Subcutaneous abdominal adipose tissue (tissue), 5 donors: ENCODE results near the gene CASP7.

Experiments used
- H3K27ac ChIP-seq: one replicate; pipeline ENCODE4 v1.7.0; 2013; ENCODE audit warnings: low read depth, mild to moderate bottlenecking, inconsistent platforms, low read length, moderate library complexity
- H3K27me3 ChIP-seq, 5 donors: one replicate each; pipeline ENCODE4 v1.7.0; 2013; ENCODE audit warnings: low read length in 5 of 5, inconsistent platforms in 1 of 5; ENCODE audit not compliant: control insufficient read depth in 5 of 5, insufficient read depth in 4 of 5
- H3K36me3 ChIP-seq, 5 donors: one replicate each; pipeline ENCODE4 v1.7.0; 2013; ENCODE audit warnings: low read length in 5 of 5; ENCODE audit not compliant: control insufficient read depth in 5 of 5, insufficient read depth in 5 of 5
- H3K4me1 ChIP-seq, 5 donors: one replicate each; pipeline ENCODE4 v1.7.0; 2013; ENCODE audit warnings: low read length in 5 of 5, mild to moderate bottlenecking in 3 of 5, moderate library complexity in 1 of 5; ENCODE audit not compliant: control insufficient read depth in 5 of 5, insufficient read depth in 5 of 5
- H3K4me3 ChIP-seq, 5 donors: one replicate each; pipeline ENCODE4 v1.7.0; 2013; ENCODE audit warnings: low read length in 5 of 5, low read depth in 1 of 5
- H3K9ac ChIP-seq, 5 donors: one replicate each; pipeline ENCODE4 v1.7.0; 2013; ENCODE audit warnings: low read length in 5 of 5, mild to moderate bottlenecking in 4 of 5, moderate library complexity in 3 of 5
- H3K9me3 ChIP-seq, 5 donors: one replicate each; pipeline ENCODE4 v1.7.0; 2013; ENCODE audit warnings: low read length in 5 of 5; ENCODE audit not compliant: control insufficient read depth in 5 of 5
- donor health status: healthy.
- donor health status: healthy.
- donor health status: healthy.
- donor health status: healthy.
- donor health status: healthy.

Gene CASP7

GRCh38 chr10:113690749-113691148 is 11.0 kb downstream of the CASP7 start:
- Histone ChIP-seq H3K27me3 (no peaks in the 10 kb centered on the region), H3K36me3 (peaks cover 11 to 31% (median 17%) of the 10 kb centered on the region in 5 donors), H3K4me1 (no peaks in the 10 kb centered on the region), H3K27ac (no peak overlapping the region), H3K9me3 (peaks cover 15 to 39% (median 30%) of the 10 kb centered on the region in 5 donors), H3K4me3 (no peak overlapping the region), H3K9ac (no peak overlapping the region)

- H3K9me3 ChIP-seq: peaks cover 14 to 36% (median 27%) of the 10 kb centered on the region in 5 donors
- no peak overlapping the region for H3K4me3 ChIP-seq
- no peaks in the 10 kb centered on the region for H3K4me1 ChIP-seq
- H3K36me3 ChIP-seq: peaks cover 11 to 31% (median 17%) of the 10 kb centered on the region in 5 donors
- H3K9ac ChIP-seq: no peak overlapping the region
- H3K27me3 ChIP-seq: no peaks in the 10 kb centered on the region
- no peak overlapping the region for H3K27ac ChIP-seq
Measured at GRCh38 chr10:113691381-113691780, 11.7 kb downstream of the CASP7 start.

- H3K27ac ChIP-seq: no peak overlapping the region
- H3K9ac ChIP-seq: no peak overlapping the region
- no peaks in the 10 kb centered on the region for H3K27me3 ChIP-seq
- peaks cover 11 to 32% (median 18%) of the 10 kb centered on the region in 5 donors for H3K36me3 ChIP-seq
- H3K4me1 ChIP-seq: no peaks in the 10 kb centered on the region
- H3K4me3 ChIP-seq: no peak overlapping the region
- H3K9me3 ChIP-seq: peaks cover 9 to 30% (median 21%) of the 10 kb centered on the region in 5 donors
Measured at GRCh38 chr10:113692271-113692670, 12.6 kb downstream of the CASP7 start.

GRCh38 chr10:113693348-113693747 is 13.6 kb downstream of the CASP7 start:
- Histone ChIP-seq H3K9ac (no peak overlapping the region), H3K27me3 (no peaks in the 10 kb centered on the region), H3K36me3 (peaks cover 12 to 43% (median 28%) of the 10 kb centered on the region in 5 donors), H3K4me3 (peak overlapping the region in 1 of 5 donors; percentile 12), H3K4me1 (no peaks in the 10 kb centered on the region), H3K9me3 (peaks cover 9 to 27% (median 18%) of the 10 kb centered on the region in 5 donors), H3K27ac (no peak overlapping the region)

- Histone ChIP-seq H3K9me3 (peaks cover 6 to 27% (median 18%) of the 10 kb centered on the region in 5 donors), H3K27ac (no peak overlapping the region), H3K36me3 (peaks cover 18 to 56% (median 44%) of the 10 kb centered on the region in 5 donors), H3K4me1 (no peaks in the 10 kb centered on the region), H3K27me3 (no peaks in the 10 kb centered on the region), H3K4me3 (no peak overlapping the region), H3K9ac (no peak overlapping the region)
Measured at GRCh38 chr10:113695691-113696090, 16.0 kb downstream of the CASP7 start.

- no peak overlapping the region for H3K9ac ChIP-seq
- H3K9me3 ChIP-seq: peaks cover 5 to 19% (median 11%) of the 10 kb centered on the region in 5 donors
- H3K36me3 ChIP-seq: peaks cover 19 to 51% (median 42%) of the 10 kb centered on the region in 5 donors
- H3K4me1 ChIP-seq: no peaks in the 10 kb centered on the region
- H3K27me3 ChIP-seq: no peaks in the 10 kb centered on the region
- H3K4me3 ChIP-seq: no peak overlapping the region
- no peak overlapping the region for H3K27ac ChIP-seq
Measured at GRCh38 chr10:113697595-113697994, 17.9 kb downstream of the CASP7 start.

GRCh38 chr10:113704637-113705343 is 25.1 kb downstream of the CASP7 start:
- Histone ChIP-seq H3K9me3 (no peaks in the 10 kb centered on the region), H3K36me3 (peaks cover 5 to 31% (median 16%) of the 10 kb centered on the region in 5 donors), H3K27ac (no peak overlapping the region), H3K4me3 (no peak overlapping the region), H3K27me3 (no peaks in the 10 kb centered on the region), H3K9ac (no peak overlapping the region), H3K4me1 (peaks cover 2 to 28% (median 12%) of the 10 kb centered on the region in 5 donors)

GRCh38 chr10:113705344-113705652 is 25.6 kb downstream of the CASP7 start:
- peak overlapping the region in 1 of 5 donors; percentile 20 for H3K9ac ChIP-seq
- peaks cover 2 to 33% (median 12%) of the 10 kb centered on the region in 5 donors for H3K4me1 ChIP-seq
- no peak overlapping the region for H3K4me3 ChIP-seq
- H3K36me3 ChIP-seq: peaks cover 5 to 29% (median 16%) of the 10 kb centered on the region in 5 donors
- no peaks in the 10 kb centered on the region for H3K27me3 ChIP-seq
- H3K9me3 ChIP-seq: no peaks in the 10 kb centered on the region
- H3K27ac ChIP-seq: no peak overlapping the region

- peaks cover 2 to 36% (median 19%) of the 10 kb centered on the region in 5 donors for H3K4me1 ChIP-seq
Measured at GRCh38 chr10:113706623-113707022, 26.9 kb downstream of the CASP7 start.

GRCh38 chr10:113708640-113709039 is 28.9 kb downstream of the CASP7 start:
- no peak overlapping the region for H3K9ac ChIP-seq
- H3K4me1 ChIP-seq: peaks cover 2 to 36% (median 20%) of the 10 kb centered on the region in 5 donors

More at GRCh38 chr10:113706623-113707022, 26.9 kb downstream of the CASP7 start:
- Histone ChIP-seq H3K4me3 (no peak overlapping the region), H3K9ac (no peak overlapping the region), H3K36me3 (peaks cover 5 to 29% (median 15%) of the 10 kb centered on the region in 5 donors), H3K9me3 (no peaks in the 10 kb centered on the region), H3K27ac (no peak overlapping the region), H3K27me3 (no peaks in the 10 kb centered on the region)

More at GRCh38 chr10:113708640-113709039, 28.9 kb downstream of the CASP7 start:
- Histone ChIP-seq H3K27ac (no peak overlapping the region), H3K9me3 (no peaks in the 10 kb centered on the region), H3K4me3 (no peak overlapping the region), H3K36me3 (peaks cover 0 to 24% (median 11%) of the 10 kb centered on the region in 5 donors), H3K27me3 (no peaks in the 10 kb centered on the region)
